ENCODE data around the gene FAM107A.
"Not testable (repeated sequence)": the region's sequence is repeated elsewhere in the genome, so short reads cannot be mapped to it uniquely, and the experiment has no call there.

FAM107A gene

DNA sequence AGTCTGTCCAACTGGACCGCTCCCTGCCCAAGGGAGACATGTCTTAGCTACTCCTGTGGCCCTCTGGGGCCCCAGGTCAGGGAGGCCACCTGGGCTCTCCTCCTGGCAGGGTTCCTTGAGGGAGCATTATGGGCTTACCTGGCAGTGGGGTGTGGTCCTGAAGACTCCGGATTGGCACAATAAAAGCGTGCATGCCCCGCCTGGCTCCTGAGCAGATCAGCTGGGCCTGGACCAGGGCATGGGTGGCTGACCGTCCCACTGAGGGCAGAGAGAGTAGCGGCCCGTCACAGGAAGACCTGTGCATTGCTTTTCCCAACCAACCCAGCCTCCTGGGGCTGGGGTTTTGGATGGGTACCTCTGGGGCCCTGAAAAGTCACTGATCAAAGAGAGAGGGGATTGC, 45.6 kb downstream of the FAM107A start:
- Mint-ChIP-seq H3K4me3 (no peak overlapping the region), H3K9me3 (no peaks in the 10 kb centered on the region), H3K4me1 (peaks cover 25% of the 10 kb centered on the region), H3K27me3 (ENCODE audit: low read depth) (no peaks in the 10 kb centered on the region), H3K36me3 (ENCODE audit: low read depth) (peaks cover 23% of the 10 kb centered on the region), H3K27ac (no peak overlapping the region)
- TF ChIP-seq, protein P1, sequence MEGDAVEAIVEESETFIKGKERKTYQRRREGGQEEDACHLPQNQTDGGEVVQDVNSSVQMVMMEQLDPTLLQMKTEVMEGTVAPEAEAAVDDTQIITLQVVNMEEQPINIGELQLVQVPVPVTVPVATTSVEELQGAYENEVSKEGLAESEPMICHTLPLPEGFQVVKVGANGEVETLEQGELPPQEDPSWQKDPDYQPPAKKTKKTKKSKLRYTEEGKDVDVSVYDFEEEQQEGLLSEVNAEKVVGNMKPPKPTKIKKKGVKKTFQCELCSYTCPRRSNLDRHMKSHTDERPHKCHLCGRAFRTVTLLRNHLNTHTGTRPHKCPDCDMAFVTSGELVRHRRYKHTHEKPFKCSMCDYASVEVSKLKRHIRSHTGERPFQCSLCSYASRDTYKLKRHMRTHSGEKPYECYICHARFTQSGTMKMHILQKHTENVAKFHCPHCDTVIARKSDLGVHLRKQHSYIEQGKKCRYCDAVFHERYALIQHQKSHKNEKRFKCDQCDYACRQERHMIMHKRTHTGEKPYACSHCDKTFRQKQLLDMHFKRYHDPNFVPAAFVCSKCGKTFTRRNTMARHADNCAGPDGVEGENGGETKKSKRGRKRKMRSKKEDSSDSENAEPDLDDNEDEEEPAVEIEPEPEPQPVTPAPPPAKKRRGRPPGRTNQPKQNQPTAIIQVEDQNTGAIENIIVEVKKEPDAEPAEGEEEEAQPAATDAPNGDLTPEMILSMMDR (IDR thresholded peaks at IDR 0.05; ENCODE audit: unreplicated experiment in 3 of 3), result no peak

DNA sequence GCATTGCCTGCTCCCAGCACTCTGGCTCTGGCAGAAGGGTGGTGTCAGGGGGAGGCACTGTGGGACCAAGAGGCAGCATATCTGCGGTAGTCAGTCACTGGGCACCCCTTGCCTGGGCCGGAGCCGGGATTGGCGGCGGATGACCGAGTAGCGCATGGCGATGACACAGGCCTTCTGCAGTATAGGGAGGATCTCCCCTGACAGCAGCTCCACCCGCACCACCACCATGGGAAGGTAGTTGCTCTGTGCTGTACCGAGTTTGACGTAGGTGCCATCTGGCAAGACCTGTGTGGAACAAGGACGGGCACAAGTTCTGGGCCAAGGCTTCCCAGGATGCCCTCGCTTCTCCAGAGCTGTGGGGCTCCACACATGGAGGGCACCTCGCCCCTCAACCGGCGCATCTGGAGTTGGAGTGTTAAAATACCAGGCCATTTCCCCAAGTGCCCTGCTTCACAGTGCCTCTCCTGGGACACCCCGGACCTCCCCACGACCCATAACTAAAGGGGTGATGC, 46.8 kb downstream of the FAM107A start:
- Mint-ChIP-seq H3K4me1 (peaks cover 16% of the 10 kb centered on the region), H3K27me3 (ENCODE audit: low read depth) (no peaks in the 10 kb centered on the region), H3K36me3 (ENCODE audit: low read depth) (peaks cover 25% of the 10 kb centered on the region), H3K27ac (no peak overlapping the region), H3K4me3 (no peak overlapping the region), H3K9me3 (no peaks in the 10 kb centered on the region)
- TF ChIP-seq, protein P1 (IDR thresholded peaks at IDR 0.05; ENCODE audit: unreplicated experiment in 3 of 3), result no peak

DNA sequence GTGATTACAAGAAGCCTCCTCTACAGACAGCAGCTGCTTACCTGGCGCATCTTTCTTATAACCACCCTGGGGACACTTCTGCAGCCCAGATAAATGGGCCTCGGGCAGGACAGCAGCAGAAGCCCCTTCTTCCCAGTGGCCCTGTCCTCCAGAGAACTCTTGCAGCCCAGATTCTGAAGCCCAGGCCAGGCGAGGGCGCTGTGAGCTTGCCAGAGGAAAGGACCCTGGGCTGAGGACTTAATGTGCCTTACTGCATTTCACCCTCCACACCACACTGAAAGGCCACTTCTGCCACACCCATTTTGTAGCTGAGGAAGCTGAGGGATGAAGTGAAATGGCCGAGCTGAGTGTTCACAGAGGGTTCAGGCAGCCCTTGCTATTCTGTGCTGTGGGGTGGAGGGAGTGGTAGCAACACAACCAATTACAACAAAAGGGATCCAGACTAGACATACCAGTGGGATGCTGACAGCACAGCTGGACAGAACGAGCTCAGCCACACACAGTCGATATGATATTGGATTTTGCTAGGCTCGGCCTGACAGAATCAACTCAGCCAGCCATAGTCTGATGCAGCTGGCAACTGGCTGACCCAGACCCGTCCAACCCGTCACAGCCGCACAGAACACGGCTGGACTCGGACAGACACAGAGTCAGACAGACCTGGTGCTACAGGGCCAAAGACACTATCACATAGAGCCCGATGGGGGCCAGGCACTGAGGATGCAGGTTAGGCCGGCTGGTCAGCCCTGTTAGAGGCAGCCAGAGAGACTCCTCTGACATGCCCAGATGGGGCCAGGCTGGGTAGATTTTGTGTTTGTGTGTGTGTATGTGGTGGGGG, 47.5 kb downstream of the FAM107A start:
- Mint-ChIP-seq H3K27me3 (ENCODE audit: low read depth) (no peaks in the 10 kb centered on the region), H3K4me1 (peaks cover 16% of the 10 kb centered on the region), H3K9me3 (no peaks in the 10 kb centered on the region), H3K4me3 (no peak overlapping the region), H3K36me3 (ENCODE audit: low read depth) (peaks cover 25% of the 10 kb centered on the region), H3K27ac (peak overlapping the region in 1 of 3 experiments; percentile 33)
- TF ChIP-seq, protein P1 (IDR thresholded peaks at IDR 0.05; ENCODE audit: unreplicated experiment in 3 of 3), result peak in 2 of 3 experiments; percentile 30 to 38

DNA sequence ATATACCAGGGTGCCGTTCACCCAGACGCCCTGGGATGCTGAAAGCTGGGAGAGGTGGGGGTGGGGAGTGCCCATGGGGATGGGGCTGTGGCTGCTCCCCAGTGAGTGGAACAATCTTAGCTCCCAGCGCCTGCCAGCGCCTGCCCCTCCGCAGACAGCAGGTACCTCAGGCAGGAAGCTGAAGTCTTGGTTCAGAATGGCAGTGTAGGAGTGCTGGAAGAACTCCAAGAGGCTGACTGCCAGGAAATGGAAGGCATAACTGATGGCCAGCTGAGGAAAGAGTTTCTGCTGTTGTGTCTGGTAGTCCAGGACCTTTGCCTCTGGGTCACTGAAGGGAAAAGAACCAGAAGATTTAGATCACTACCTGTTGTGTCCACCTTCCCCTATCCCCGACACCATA, 48.6 kb downstream of the FAM107A start:
- Mint-ChIP-seq H3K27me3 (ENCODE audit: low read depth) (no peaks in the 10 kb centered on the region), H3K36me3 (ENCODE audit: low read depth) (peaks cover 25% of the 10 kb centered on the region), H3K4me1 (peaks cover 16% of the 10 kb centered on the region), H3K9me3 (no peaks in the 10 kb centered on the region), H3K27ac (peak overlapping the region; percentile 6 to 80 (median 43)), H3K4me3 (no peak overlapping the region)
- TF ChIP-seq, protein P1 (IDR thresholded peaks at IDR 0.05; ENCODE audit: unreplicated experiment in 3 of 3), result no peak

DNA sequence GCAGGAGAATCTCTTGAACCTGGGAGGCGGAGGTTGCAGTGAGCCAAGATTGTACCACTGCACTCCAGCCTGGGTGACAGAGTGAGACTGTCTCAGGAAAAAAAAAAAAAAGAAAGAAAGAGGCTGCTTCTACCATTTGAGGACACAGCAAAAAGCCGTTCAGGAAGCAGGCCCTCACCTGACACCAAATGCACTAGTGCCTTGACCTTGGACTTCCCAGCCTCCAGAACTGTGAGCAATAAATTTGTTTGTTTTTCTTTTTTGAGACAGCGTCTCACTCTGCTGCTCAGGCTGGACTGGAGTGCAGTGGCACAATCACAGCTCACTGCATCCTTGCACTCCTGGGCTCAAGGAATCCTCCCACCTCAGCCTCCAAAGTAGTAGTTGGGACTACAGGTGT, 49.8 kb downstream of the FAM107A start:
- peaks cover 23% of the 10 kb centered on the region for H3K36me3 Mint-ChIP-seq (ENCODE audit: low read depth)
- H3K4me3 Mint-ChIP-seq; H3K9me3 Mint-ChIP-seq; H3K27me3 Mint-ChIP-seq (ENCODE audit: low read depth); H3K27ac Mint-ChIP-seq: not testable (repeated sequence)
- peaks cover 11% of the 10 kb centered on the region for H3K4me1 Mint-ChIP-seq

DNA sequence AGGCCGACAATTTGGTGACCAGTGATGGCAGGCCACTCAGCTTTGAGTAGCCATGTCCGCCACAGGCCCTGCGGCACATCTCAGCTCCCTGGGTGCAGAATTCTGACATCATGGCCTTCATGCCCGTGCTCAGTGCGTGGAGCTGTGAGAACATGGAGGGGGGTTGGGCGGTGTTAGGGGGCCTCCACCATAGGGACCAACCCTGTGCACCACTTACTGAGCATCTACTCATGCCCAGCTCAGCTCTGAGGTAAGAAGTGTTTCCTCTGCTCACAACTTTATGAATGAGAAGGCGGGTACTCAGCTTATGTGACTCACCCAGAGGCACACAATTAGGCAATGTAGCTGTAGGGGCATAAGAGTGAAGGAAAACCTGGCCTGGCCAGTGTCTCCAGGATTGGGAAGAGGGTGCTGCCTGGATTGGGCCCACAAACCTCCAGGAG, 50.7 kb downstream of the FAM107A start:
- no peak overlapping the region for H3K4me3 Mint-ChIP-seq
- peak overlapping the region in 1 of 3 experiments; percentile 77 for H3K27ac Mint-ChIP-seq
- H3K9me3 Mint-ChIP-seq, result no peaks in the 10 kb centered on the region
- TF ChIP-seq, protein P1 (IDR thresholded peaks at IDR 0.05; ENCODE audit: unreplicated experiment in 3 of 3), result no peak
- H3K27me3 Mint-ChIP-seq (ENCODE audit: low read depth), result no peaks in the 10 kb centered on the region
- peaks cover 10% of the 10 kb centered on the region for H3K4me1 Mint-ChIP-seq
- peaks cover 23% of the 10 kb centered on the region for H3K36me3 Mint-ChIP-seq (ENCODE audit: low read depth)

Measured in nephron (organoid).